DOHH2 (cell line): Measurements from ENCODE around the gene APOO.

Source experiments
- CTCF ChIP-seq: fragments of 200-600 bp; sonication (generic); IDR thresholded peaks from one replicate; pipeline ENCODE4 v1.5.1; 2014; ENCODE audit warnings: antibody characterized with exemption, mild to moderate bottlenecking, low read depth, low read length; ENCODE audit not compliant: poor library complexity, severe bottlenecking
- EZH2phosphoT487 ChIP-seq: fragments of 200-600 bp; sonication (generic); IDR thresholded peaks from 2 replicates; pipeline ENCODE4 v1.6.1; 2017; ENCODE audit warnings: borderline replicate concordance, mild to moderate bottlenecking, antibody characterized with exemption, low read length, moderate library complexity, mixed read lengths

- TF ChIP-seq CTCF (no peak), EZH2phosphoT487 (no peak)
Observed at GRCh38 chrX:23898412-23898959, 9.3 kb downstream of the APOO start.
